K562 (cell line): ENCODE results near the gene RACK1. TPM values are rescaled to one million over a fixed set of nuclear protein-coding genes. Genes with fewer than 3 reads are reported as not detected.
A peak's percentile ranks its signal among the peaks of the same experiment; 100 is the strongest.

Source experiments
- CHD1 ChIP-seq: fragments of 200-600 bp; sonication (generic); IDR thresholded peaks from one replicate; pipeline ENCODE4 v1.6.1; 2012; ENCODE audit warnings: mild to moderate bottlenecking, moderate library complexity, low read length, inconsistent platforms
- FOSL1 ChIP-seq: fragments of 200-800 bp; sonication (Bioruptor generic); conservative IDR thresholded peaks from 2 replicates; pipeline ENCODE4 v1.6.1; 2016; ENCODE audit warnings: missing genetic modification characterization, missing compliant biosample characterization
- FOXM1 ChIP-seq, 2 experiments: fragments of 450-650 bp in 1 of 2; sonication (generic) in 1 of 2; formaldehyde crosslinking in 1 of 2; IDR thresholded peaks; 2 replicates each; pipeline versions ENCODE4 v1.6.1 to v1.9.0; 2017 to 2022; ENCODE audit warnings: low read depth in 2 of 2, mild to moderate bottlenecking in 2 of 2, missing genetic modification reagents in 1 of 2, moderate library complexity in 1 of 2
- GTF2B ChIP-seq: IDR thresholded peaks from 2 replicates; pipeline ENCODE4 v1.6.1; 2011; ENCODE audit not compliant: insufficient read length; ENCODE audit errors: extremely low read depth
- HDAC2 ChIP-seq: fragments of 450-650 bp; IDR thresholded peaks from 2 replicates; pipeline ENCODE4 v1.6.1; 2016; ENCODE audit warnings: mild to moderate bottlenecking
- JUN ChIP-seq, 2 experiments: sonication (generic) in 1 of 2; formaldehyde crosslinking in 1 of 2; IDR thresholded peaks; 2 replicates each; pipeline versions ENCODE4 v1.6.1 to v1.8.0; 2012 to 2022; ENCODE audit warnings: borderline replicate concordance in 2 of 2, mild to moderate bottlenecking in 2 of 2, improper control_type of control experiment in 1 of 2, low read depth in 1 of 2, low read length in 1 of 2, missing genetic modification reagents in 1 of 2
- PHF21A ChIP-seq: fragments of 450-650 bp; IDR thresholded peaks from 2 replicates; pipeline ENCODE4 v1.6.1; 2017; ENCODE audit warnings: low read depth, borderline replicate concordance
- SIRT6 ChIP-seq: IDR thresholded peaks from one replicate; pipeline ENCODE4 v1.6.1; 2012; ENCODE audit warnings: low read depth, mild to moderate bottlenecking, control low read depth, inconsistent platforms, low read length, moderate library complexity
- SMARCC2 ChIP-seq: fragments of 450-650 bp; IDR thresholded peaks from 2 replicates; pipeline ENCODE4 v1.6.1; 2017; ENCODE audit warnings: antibody characterized with exemption, moderate library complexity, mild to moderate bottlenecking, low read depth
- SMARCE1 ChIP-seq: fragments of 450-650 bp; IDR thresholded peaks from 2 replicates; pipeline ENCODE4 v1.7.1; 2016; ENCODE audit warnings: mild to moderate bottlenecking
- ZNF263 ChIP-seq: sonication (generic); formaldehyde crosslinking; IDR thresholded peaks from 2 replicates; pipeline ENCODE4 v1.8.0; 2022; ENCODE audit warnings: mild to moderate bottlenecking, missing genetic modification reagents, borderline replicate concordance
- ZNF408 ChIP-seq: fragments of 250-450 bp; sonication (Bioruptor Pico); IDR thresholded peaks from 2 replicates; pipeline ENCODE4 v1.4.0; 2020; ENCODE audit warnings: low read depth, mild to moderate bottlenecking, moderate library complexity
- ZNF518B ChIP-seq: fragments of 250-450 bp; sonication (Bioruptor Pico); IDR thresholded peaks from 2 replicates; pipeline ENCODE4 v1.5.0; 2021; ENCODE audit warnings: mild to moderate bottlenecking, moderate library complexity
- ZNF696 ChIP-seq: fragments of 250-450 bp; sonication (Bioruptor Pico); conservative IDR thresholded peaks from 2 replicates; pipeline ENCODE4 v1.4.0; 2020; ENCODE audit warnings: mild to moderate bottlenecking, moderate library complexity
- polyA plus RNA-seq, 8 experiments: library from polyadenylated mRNA; depleted of rRNA in 4 of 8; stranded (reverse) in 5 of 8; unstranded in 3 of 8; fragments of >200 nt; fragmentation: Nextera tagmentation in 2 of 8; fragmentation: Illumina TruSeq in 1 of 8; extraction: Ambion mirVana in 2 of 8; extraction: Trizol in 1 of 8; gene quantifications; 2 replicates each; pipeline versions ENCODE4 v1.2.1 to v1.2.3, GENCODE V29; 2011 to 2014; ENCODE audit warnings: inconsistent platforms in 1 of 8, missing spikeins in 1 of 8
- total RNA-seq, 7 experiments: library from RNA; depleted of rRNA in 6 of 7; stranded (reverse); fragments of >200 nt in 6 of 7; fragmentation: Illumina TruSeq in 2 of 7; extraction: Trizol in 2 of 7; gene quantifications; 2 replicates each; pipeline versions ENCODE4 v1.2.1 to v1.2.3, GENCODE V29; 2011 to 2021; ENCODE audit warnings: low replicate concordance in 1 of 7
- TF ChIP-seq, protein P1 (sequence below): sonication (generic); formaldehyde crosslinking; IDR thresholded peaks from 2 replicates; pipeline ENCODE4 v1.8.0; 2022; ENCODE audit warnings: mild to moderate bottlenecking, missing genetic modification reagents

RACK1 gene
- total and polyA plus RNA-seq, 9 of the 15 experiments (the other 6 are each of a cell fraction or from before 2014, with no cell fraction given) = 2,303 to 5,311 (median 3,833) TPM

DNA sequence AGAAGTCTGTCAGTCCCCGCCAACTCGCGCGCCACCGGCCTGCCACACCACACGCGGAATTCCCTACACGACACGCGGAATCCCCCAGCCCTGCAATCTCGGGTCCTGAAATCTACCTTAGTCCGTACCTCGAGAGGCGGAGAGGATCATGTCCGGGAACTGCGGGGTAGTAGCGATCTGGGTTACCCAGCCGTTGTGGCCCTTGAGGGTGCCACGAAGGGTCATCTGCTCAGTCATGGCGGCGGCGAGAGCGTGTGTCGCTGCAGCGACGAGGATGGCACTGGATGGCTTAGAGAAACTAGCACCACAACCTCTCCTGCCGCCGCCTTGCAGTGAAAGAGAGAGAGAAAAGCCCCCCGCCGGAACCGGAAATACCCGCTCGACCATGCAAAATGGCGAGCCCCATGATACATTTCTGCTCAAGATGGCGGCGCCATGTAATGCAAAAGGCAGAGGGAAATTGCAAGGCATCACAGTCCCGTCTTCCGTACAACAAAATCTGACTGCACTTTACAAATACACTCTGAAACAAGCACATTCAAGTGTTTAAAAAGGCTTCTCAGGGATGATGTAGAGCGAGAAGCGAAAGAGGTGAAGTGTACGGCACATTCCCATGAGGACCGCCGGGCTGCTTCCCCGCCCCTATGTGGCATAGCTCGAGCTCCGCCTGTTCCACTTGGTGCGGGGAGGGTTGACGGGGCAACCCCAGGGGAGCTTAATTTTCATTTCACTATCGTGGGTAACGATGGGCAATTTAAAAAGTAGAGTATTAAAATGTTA lies at the start of gene RACK1 (continued):
- TF ChIP-seq, protein P1, sequence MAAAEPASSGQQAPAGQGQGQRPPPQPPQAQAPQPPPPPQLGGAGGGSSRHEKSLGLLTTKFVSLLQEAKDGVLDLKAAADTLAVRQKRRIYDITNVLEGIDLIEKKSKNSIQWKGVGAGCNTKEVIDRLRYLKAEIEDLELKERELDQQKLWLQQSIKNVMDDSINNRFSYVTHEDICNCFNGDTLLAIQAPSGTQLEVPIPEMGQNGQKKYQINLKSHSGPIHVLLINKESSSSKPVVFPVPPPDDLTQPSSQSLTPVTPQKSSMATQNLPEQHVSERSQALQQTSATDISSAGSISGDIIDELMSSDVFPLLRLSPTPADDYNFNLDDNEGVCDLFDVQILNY (CRISPR knock-in tag) = peak; percentile 34; the same call in 1 of the 2 replicates
- TF ChIP-seq SMARCC2 = no peak; the same call in 1 of the 2 replicates
- peak; percentile 82 for TF ChIP-seq GTF2B
- TF ChIP-seq FOSL1 (tag) = no peak
- TF ChIP-seq CHD1 = peak; percentile 69
- TF ChIP-seq ZNF263 (CRISPR knock-in tag) = peak; percentile 75
- no peak for TF ChIP-seq ZNF408
- TF ChIP-seq FOXM1 (IDR thresholded peaks at IDR 0.05; ENCODE audit: low read depth) = no peak; the same call in 1 of the 2 replicates
- TF ChIP-seq FOXM1 (CRISPR knock-in tag; IDR thresholded peaks at IDR 0.05; ENCODE audit: low read depth) = 0 out of 2 replicates have a peak, but pooled peaks have one; percentile 54
- TF ChIP-seq SMARCE1 = no peak
- TF ChIP-seq JUN (IDR thresholded peaks at IDR 0.05; ENCODE audit: borderline replicate concordance, low read depth, low read length) = peak; percentile 30; the same call in 1 of the 2 replicates
- TF ChIP-seq JUN (CRISPR knock-in tag; IDR thresholded peaks at IDR 0.05; ENCODE audit: borderline replicate concordance) = 0 out of 2 replicates have a peak, but pooled peaks have one; percentile 4
- TF ChIP-seq ZNF518B (CRISPR knock-in tag) = no peak
- peak; percentile 8; the same call in 1 of the 2 replicates for TF ChIP-seq HDAC2
- no peak for TF ChIP-seq SIRT6
- TF ChIP-seq ZNF696 = no peak
- peak; percentile 66; the same call in 1 of the 2 replicates for TF ChIP-seq PHF21A
